Heart left ventricle (tissue), 13 donors: ENCODE results near the gene CRADD.

Source experiments
- CTCF ChIP-seq, 12 donors: fragments of 200-600 bp; sonication (generic) in 4 of 12; IDR thresholded peaks; one replicate each; pipeline versions ENCODE4 v1.5.0 to v1.8.0; 2018 to 2022; ENCODE audit warnings: antibody characterized with exemption in 12 of 12, mild to moderate bottlenecking in 5 of 12
- POLR2A ChIP-seq, 2 donors: fragments of 450-650 bp; IDR thresholded peaks; one replicate each; pipeline ENCODE4 v1.6.1; 2017; ENCODE audit warnings: antibody characterized with exemption in 2 of 2, mild to moderate bottlenecking in 2 of 2, moderate library complexity in 2 of 2
- donor health status: ischemic (EF 13 %, LVEDD 7.1; RV severe dilation, severe dysfunction).
- donor health status: DM: no; HTN: yes; CAD: no.
- donor health status: DM: no; HTN: no; CAD: no.
- donor health status: ischemic (EF 25% LVEDD 6.9; RV normal size, moderate dysfunction).
- donor health status: ischemic (EF 25% LVEDD 5.7; RV mildly dilated, moderate dysfunction).
- donor health status: ischemic (EF 35%, LVEDD 5.7; RV mildly dilated, moderate dysfunction).
- donor health status: nonischemic (EF 11% LVEDD 7.7; RV severe dilation, severe dysfunction).
- donor health status: DM: yes; HTN: yes; CAD: no.
- donor health status: PGD.
- donor health status: ischemic (EF 29% LVEDD 5.4; RV normal size, mild dysfunction).
- donor health status: nonischemic (EF 23%, LVEDD 6.1; RV moderate dilation, normal function).

DNA sequence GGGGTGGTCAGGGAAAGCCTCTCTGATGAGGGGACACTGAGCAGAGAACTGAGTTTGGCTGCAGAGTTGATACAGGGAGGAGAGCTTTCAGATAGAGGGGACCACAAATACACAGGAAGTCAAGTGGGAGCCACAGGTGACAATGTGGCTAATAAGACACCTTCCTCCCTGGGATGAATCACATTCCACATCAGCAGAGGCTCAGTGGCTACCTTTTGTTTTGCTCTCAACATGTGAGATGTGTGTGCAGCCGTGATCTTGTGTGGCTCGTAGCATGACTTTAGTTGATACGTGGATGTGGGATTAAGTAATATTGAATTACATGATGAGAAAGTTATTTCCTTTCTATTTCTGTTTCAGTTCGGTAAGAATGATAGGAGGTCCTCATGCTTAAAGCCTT lies 7.5 kb downstream of the CRADD start:
- TF ChIP-seq POLR2A (IDR thresholded peaks at IDR 0.05) (no peak), CTCF (IDR thresholded peaks at IDR 0.05) (no peak)
